Inflammatory macrophage treated with lipopolysaccharide for 4 hours (primary cell): ENCODE measurements around the gene ZNF32.
"Not testable (repeated sequence)": the region's sequence is repeated elsewhere in the genome, so short reads cannot be mapped to it uniquely, and the experiment has no call there.

Experiments used
- DNase-seq: peaks from one replicate; pipeline ENCODE4 v3.0.0-alpha.2; 2020

Gene ZNF32

GRCh38 chr10:43623351-43623750 lies 25.3 kb downstream of the ZNF32 start:
- DNase-seq = peak; percentile 43

- DNase-seq = no peak
Measured at GRCh38 chr10:43622038-43622437, 26.6 kb downstream of the ZNF32 start.

- DNase-seq = no peak
Measured at GRCh38 chr10:43619368-43619767, 29.3 kb downstream of the ZNF32 start.

GRCh38 chr10:43616697-43617370 lies 31.8 kb downstream of the ZNF32 start:
- DNase-seq = no peak

GRCh38 chr10:43610636-43611035 lies 38.0 kb downstream of the ZNF32 start:
- no peak for DNase-seq

- DNase-seq = no peak
Measured at GRCh38 chr10:43607199-43607573, 41.5 kb downstream of the ZNF32 start.

GRCh38 chr10:43606323-43607198 lies 42.1 kb downstream of the ZNF32 start, which contains the start of gene ZNF485:
Gene ZNF485, plus strand, starts transcription at chr10:43606438. Its CDS starts 613 bp downstream, at chr10:43607051.
- DNase-seq = peak; percentile 40

GRCh38 chr10:43605850-43606322 lies 42.8 kb downstream of the ZNF32 start:
- DNase-seq = no peak

GRCh38 chr10:43601576-43601975 lies 47.1 kb downstream of the ZNF32 start:
- DNase-seq = not testable (repeated sequence)

GRCh38 chr10:43599333-43599732 lies 49.3 kb downstream of the ZNF32 start:
- DNase-seq = no peak

- DNase-seq = no peak
Measured at GRCh38 chr10:43598446-43598845, 50.2 kb downstream of the ZNF32 start.

- peak; percentile 41 for DNase-seq
Measured at GRCh38 chr10:43596546-43596945, 52.1 kb downstream of the ZNF32 start.

GRCh38 chr10:43595739-43596298 lies 52.9 kb downstream of the ZNF32 start:
- peak; percentile 34 for DNase-seq

- DNase-seq = peak; percentile 71
Measured at GRCh38 chr10:43594944-43595589, 53.6 kb downstream of the ZNF32 start.
